NCI-H1694 treated with DMSO at 0.1 percent for 48 hours (cell line): ENCODE measurements around the gene MLYCD.

Experiments
- DNase-seq: peaks from one replicate; lab custom pipeline; 2025; lab: John Stamatoyannopoulos, UW

Gene MLYCD

DNA sequence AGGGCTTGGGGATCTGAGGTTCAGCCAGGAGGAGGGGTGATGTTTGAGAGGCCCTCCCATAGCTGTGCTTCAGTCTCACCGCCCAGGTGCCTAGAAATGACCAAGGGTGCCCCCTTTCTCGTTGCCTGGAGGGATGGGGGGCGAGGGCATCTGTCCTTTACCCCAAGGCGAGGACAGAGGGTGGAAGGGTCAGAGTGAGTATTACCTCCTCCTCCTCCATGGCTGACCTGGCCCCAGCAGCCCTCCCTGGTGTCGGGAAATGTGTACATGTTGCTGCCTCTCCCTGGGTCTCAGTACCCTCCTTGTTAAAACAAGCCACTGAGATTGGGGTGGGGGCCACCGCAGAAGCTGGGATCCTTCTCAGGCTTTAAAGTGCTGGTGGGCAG lies 71.5 kb downstream of the MLYCD start:
- DNase-seq: no peak

DNA sequence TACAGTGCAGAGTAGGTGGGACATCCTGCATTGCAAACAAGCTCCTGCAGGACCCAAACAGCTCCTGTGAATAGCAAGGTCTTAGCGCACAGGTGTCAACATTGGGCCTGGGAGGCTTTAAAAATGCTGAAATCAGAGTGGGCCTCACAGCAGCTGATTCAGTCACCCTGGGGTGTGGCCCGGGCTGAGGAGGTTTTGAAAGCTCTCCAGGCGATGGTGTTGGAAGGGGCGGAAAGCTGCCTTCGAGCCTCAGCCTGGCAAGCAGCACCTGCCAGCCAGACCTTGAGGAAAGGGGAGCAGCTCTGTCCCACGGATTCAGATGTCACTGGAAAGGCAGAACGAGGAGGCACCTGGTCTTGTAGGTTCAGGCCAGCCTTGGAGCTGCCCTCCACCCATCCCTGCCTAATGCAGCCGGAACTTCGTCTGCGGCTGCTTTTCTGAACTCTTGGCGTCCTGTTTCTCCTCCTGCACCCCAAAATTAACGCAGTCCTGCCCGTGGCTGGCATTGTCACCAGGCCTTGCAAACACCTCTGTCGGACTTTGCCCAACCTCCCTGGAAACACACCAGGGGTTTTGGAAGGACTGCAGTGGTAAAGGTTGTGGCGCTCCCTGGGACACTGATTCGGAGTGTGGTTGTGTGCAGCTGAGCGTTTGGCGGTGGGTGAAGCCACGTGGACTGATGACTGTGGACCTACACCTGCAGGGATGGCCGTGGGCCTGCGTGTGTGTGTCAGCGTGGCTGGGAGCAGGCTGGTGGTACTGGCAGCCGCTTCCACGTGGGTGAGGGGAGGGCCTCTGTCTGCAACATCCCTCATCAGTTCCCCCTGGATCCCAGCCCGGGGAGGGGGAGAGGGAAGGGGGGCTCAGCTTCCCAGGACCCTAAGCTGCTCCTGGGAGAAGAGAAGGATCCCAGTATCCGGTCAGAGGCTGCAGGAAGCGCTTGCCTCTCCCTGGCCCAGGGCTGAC lies 72.5 kb downstream of the MLYCD start:
- no peak for DNase-seq

DNA sequence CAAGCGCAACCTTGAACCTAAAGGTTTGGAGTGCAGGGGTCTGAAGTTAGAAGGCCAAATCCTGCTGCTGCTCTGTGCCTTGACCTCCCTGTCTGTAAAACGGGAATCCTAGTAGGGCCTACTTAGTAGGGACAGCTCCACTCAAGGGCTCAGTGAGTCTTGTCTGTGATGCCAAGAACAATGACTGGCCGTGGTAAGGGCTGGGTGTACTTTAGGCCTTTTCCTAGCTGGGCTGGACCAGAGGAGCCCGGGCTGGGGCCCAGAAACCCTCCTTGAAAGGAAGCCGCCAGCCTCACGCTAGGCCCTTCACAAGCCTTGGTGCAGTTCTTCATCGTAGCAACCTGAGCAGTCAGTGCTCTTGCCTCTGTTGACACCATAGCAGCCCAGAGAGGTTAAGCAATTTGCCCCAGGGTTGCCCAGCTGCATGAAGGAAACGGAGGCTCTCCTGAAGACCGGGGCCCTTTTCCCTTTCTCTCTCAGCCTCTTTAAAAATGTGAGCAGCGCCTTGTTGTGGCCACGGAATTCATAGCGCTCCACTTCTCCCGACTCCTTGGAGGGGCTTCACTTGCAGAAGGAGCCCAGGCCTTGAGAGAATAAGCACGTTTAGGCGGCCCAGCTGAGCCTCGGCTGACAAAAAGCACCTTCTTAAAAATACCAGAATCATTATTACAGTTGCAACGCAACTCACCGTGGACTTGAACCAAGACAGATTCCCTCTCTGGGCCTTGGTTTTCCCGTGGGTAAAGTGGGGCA lies 73.5 kb downstream of the MLYCD start:
- DNase-seq: no peak

DNA sequence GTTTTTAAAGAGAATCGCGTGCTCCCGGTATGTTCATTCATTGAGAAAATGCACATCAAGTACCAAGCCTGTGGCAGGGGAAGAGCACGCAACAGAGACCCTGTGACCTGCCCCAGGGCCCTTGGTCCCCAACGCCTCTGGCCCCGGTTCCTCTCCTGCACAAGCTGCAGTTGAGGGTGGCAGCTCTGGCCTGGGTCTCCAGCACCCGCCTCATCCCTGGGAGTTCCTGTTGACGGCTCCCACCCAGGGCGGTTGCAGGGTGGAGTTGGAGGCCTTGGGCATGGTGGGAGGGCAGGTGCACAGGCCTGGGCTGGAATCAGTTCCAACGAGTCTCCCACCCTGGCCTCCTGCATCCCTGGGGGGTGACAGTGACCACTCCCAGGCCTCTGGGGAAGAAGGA lies 74.2 kb downstream of the MLYCD start:
- DNase-seq: no peak

DNA sequence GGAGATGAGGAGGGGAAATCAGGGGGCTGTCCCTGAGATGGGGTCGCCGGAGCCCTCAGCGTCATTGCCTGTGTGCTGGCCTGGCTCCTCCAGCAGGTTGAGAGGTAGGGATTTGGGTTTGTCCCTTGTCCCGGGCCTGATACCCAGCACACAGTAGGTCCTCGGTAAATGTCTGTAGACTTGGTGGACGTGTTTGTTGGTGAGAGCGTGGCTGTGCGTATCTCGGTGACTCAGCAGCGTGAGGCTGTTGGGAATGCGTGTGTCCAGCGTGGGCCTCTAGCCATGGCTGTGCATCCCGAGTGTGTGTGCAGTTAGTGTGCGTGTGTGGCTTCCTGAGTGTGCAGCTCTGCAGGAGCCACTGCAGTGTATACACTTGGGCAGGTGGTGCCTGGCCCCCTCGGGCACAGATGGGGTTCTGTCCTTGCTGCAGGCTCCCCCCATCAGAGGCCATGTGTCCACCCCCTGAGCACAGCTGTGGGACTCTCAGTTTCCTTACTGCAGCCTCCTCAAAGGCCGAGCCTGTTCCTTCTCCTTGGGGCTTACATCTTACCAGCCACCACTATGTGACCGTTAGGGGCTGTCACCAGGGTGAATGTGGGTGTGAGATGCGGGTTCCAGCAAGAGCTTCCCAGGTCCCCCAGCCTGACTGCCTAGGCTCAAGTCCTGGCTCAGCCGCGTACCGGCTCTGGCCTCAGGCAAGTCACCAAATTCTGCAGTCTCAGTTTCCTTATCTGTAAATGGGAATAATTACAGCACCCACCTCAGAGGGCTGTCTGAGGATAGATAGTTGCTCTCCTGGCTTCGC lies 74.9 kb downstream of the MLYCD start:
- DNase-seq: no peak

DNA sequence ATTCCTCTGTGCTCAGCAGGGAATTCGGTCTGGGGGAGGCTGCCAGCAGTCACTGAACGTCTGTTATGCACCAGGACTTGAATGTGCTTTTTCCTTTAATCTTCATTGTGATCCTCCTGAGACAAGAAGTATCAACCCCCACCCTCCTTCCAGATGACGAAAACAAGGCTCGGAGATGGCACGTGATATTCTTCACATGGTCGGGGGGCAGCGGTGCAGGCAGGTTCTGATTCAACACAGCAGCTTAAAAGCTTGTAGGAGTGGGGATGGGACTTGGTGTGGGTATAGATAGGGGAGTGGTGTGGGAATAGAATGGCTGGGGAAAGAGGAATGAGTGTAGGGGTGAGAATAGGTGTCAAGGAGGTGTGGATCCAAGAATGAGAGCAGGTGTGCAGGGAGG lies 75.6 kb downstream of the MLYCD start:
- no peak for DNase-seq

DNA sequence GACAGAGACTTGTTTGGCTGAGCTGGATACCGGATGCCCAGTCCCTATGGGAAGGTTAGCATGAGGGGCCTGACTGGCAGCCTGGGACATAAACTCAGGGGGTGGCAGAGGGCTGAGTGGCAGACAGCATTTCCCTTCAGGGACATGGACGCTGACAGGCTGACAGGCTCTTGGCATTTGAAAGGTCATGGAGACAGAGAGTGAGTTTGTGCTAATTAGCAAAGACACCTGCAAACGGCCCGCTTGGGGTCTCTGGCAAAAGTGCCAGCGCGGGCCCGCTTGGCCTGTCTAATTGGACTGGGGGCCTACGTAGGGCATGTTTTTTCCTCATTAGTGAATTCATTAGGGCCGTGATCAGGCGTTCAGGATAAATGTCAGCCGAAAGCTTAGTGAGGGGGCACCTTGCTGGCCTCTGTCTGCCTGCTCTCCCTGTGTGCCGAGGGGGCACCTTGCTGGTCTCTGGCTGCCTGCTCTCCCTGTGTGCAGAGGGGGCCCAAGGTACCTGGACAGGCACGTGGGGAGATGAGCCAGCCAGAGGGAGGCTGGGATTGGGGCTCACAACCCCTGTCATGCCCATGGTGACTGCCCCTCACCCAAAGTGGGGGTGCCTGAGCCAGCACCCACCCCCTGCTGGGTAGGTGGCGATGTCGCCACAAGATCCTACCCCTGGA lies 76.8 kb downstream of the MLYCD start:
- DNase-seq: no peak
